ENCODE measurements around the gene AHCTF1. TPM values are rescaled to one million over a fixed set of nuclear protein-coding genes. Genes with fewer than 3 reads are reported as not detected.

The AHCTF1 gene
- total RNA-seq, 1 donor from 2014 or later: 44.0 TPM

- Histone ChIP-seq H3K9me3 (ENCODE audit: insufficient read depth, low read depth, low read length) (no peaks in the 10 kb centered on the region), H3K27ac (ENCODE audit: low read depth, low read length) (no peak overlapping the region), H4K20me1 (ENCODE audit: insufficient read depth, low read length) (no peaks in the 10 kb centered on the region), H3K4me1 (ENCODE audit: insufficient read depth, low read length) (no peaks in the 10 kb centered on the region), H3K9ac (ENCODE audit: low read length) (no peak overlapping the region), H3K4me2 (ENCODE audit: low read length) (no peak overlapping the region), H3K79me2 (ENCODE audit: insufficient read depth, low read length) (no peaks in the 10 kb centered on the region), H3K27me3 (ENCODE audit: insufficient read depth, low read length) (no peaks in the 10 kb centered on the region), H2AFZ (ENCODE audit: low read depth, low read length) (no peak overlapping the region), H3K36me3 (ENCODE audit: insufficient read depth, low read length) (no peaks in the 10 kb centered on the region), H3K4me3 (ENCODE audit: insufficient read depth, low read depth, low read length) (no peak overlapping the region)
- H3K4me1 Mint-ChIP-seq (ENCODE audit: low read depth, unreplicated experiment): no peaks in the 10 kb centered on the region
- H3K27me3 Mint-ChIP-seq (ENCODE audit: low read depth, unreplicated experiment): no peaks in the 10 kb centered on the region
- H3K36me3 Mint-ChIP-seq (ENCODE audit: low read depth, unreplicated experiment): peaks cover 2% of the 10 kb centered on the region
- H3K4me3 Mint-ChIP-seq (ENCODE audit: unreplicated experiment): no peak overlapping the region
- H3K9me3 Mint-ChIP-seq (ENCODE audit: unreplicated experiment): peaks cover 8% of the 10 kb centered on the region
- DNase-seq (ENCODE audit: low read depth) (no peak), FAIRE-seq (no peak)
- TF ChIP-seq EZH2 (IDR thresholded peaks at IDR 0.05; ENCODE audit: insufficient read depth, low read length): no peak
- no peak for TF ChIP-seq CTCF (IDR thresholded peaks at IDR 0.05; ENCODE audit: insufficient read depth, low read depth, low read length)
- no peak overlapping the region for H3K27ac Mint-ChIP-seq (ENCODE audit: unreplicated experiment)
These were observed 100.2 kb downstream of the AHCTF1 start for GRCh38 chr1:246831543-246831942.

- H4K20me1 ChIP-seq (ENCODE audit: insufficient read depth, low read length): no peaks in the 10 kb centered on the region
- Mint-ChIP-seq H3K4me1 (ENCODE audit: low read depth, unreplicated experiment) (no peaks in the 10 kb centered on the region), H3K27ac (ENCODE audit: unreplicated experiment) (no peak overlapping the region), H3K27me3 (ENCODE audit: low read depth, unreplicated experiment) (no peaks in the 10 kb centered on the region), H3K36me3 (ENCODE audit: low read depth, unreplicated experiment) (peaks cover 2% of the 10 kb centered on the region), H3K9me3 (ENCODE audit: unreplicated experiment) (peaks cover 8% of the 10 kb centered on the region), H3K4me3 (ENCODE audit: unreplicated experiment) (no peak overlapping the region)
- H3K27me3 ChIP-seq (ENCODE audit: insufficient read depth, low read length): no peaks in the 10 kb centered on the region
- no peak overlapping the region for H3K27ac ChIP-seq (ENCODE audit: low read depth, low read length)
- FAIRE-seq (no peak), DNase-seq (ENCODE audit: low read depth) (no peak)
- H3K36me3 ChIP-seq (ENCODE audit: insufficient read depth, low read length): no peaks in the 10 kb centered on the region
- no peak overlapping the region for H2AFZ ChIP-seq (ENCODE audit: low read depth, low read length)
- H3K9me3 ChIP-seq (ENCODE audit: insufficient read depth, low read depth, low read length): no peaks in the 10 kb centered on the region
- H3K9ac ChIP-seq (ENCODE audit: low read length): no peak overlapping the region
- H3K4me3 ChIP-seq (ENCODE audit: insufficient read depth, low read depth, low read length): no peak overlapping the region
- TF ChIP-seq EZH2 (IDR thresholded peaks at IDR 0.05; ENCODE audit: insufficient read depth, low read length) (no peak), CTCF (IDR thresholded peaks at IDR 0.05; ENCODE audit: insufficient read depth, low read depth, low read length) (no peak)
- no peaks in the 10 kb centered on the region for H3K79me2 ChIP-seq (ENCODE audit: insufficient read depth, low read length)
- H3K4me1 ChIP-seq (ENCODE audit: insufficient read depth, low read length): no peaks in the 10 kb centered on the region
- no peak overlapping the region for H3K4me2 ChIP-seq (ENCODE audit: low read length)
These were observed 102.9 kb downstream of the AHCTF1 start for GRCh38 chr1:246828818-246829217.

DNA sequence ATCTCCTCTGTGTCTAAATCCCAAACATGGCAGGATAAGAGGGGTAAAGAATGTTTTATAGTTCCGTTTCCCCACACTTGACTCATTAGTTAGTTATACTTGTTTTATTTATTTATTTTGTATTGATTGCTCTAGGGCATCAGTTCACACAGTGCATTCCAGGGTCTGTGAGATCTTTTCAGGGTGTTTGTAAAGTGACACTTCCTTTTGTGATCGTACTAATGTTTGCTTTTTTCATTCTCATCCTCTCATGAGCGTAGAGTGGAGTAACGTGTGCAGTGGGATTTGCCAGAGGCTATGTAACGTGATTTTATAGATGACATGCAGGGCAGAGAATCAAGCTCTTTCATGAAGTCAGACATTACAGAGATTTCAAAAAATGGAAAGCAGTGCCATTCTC, 104.4 kb downstream of the AHCTF1 start:
- H3K36me3 ChIP-seq (ENCODE audit: insufficient read depth, low read length): no peaks in the 10 kb centered on the region
- TF ChIP-seq EZH2 (IDR thresholded peaks at IDR 0.05; ENCODE audit: insufficient read depth, low read length) (no peak), CTCF (IDR thresholded peaks at IDR 0.05; ENCODE audit: insufficient read depth, low read depth, low read length) (no peak)
- H3K79me2 ChIP-seq (ENCODE audit: insufficient read depth, low read length): no peaks in the 10 kb centered on the region
- H3K27ac Mint-ChIP-seq (ENCODE audit: unreplicated experiment): no peak overlapping the region
- H3K9ac ChIP-seq (ENCODE audit: low read length): no peak overlapping the region
- H3K4me3 ChIP-seq (ENCODE audit: insufficient read depth, low read depth, low read length): no peak overlapping the region
- H3K27me3 ChIP-seq (ENCODE audit: insufficient read depth, low read length): no peaks in the 10 kb centered on the region
- peaks cover 2% of the 10 kb centered on the region for H3K36me3 Mint-ChIP-seq (ENCODE audit: low read depth, unreplicated experiment)
- DNase-seq (ENCODE audit: low read depth) (no peak), FAIRE-seq (no peak)
- no peak overlapping the region for H2AFZ ChIP-seq (ENCODE audit: low read depth, low read length)
- no peak overlapping the region for H3K4me2 ChIP-seq (ENCODE audit: low read length)
- no peaks in the 10 kb centered on the region for H3K9me3 ChIP-seq (ENCODE audit: insufficient read depth, low read depth, low read length)
- H3K4me3 Mint-ChIP-seq (ENCODE audit: unreplicated experiment): no peak overlapping the region
- H4K20me1 ChIP-seq (ENCODE audit: insufficient read depth, low read length): no peaks in the 10 kb centered on the region
- H3K27ac ChIP-seq (ENCODE audit: low read depth, low read length): no peak overlapping the region
- no peaks in the 10 kb centered on the region for H3K4me1 Mint-ChIP-seq (ENCODE audit: low read depth, unreplicated experiment)
- no peaks in the 10 kb centered on the region for H3K27me3 Mint-ChIP-seq (ENCODE audit: low read depth, unreplicated experiment)
- peaks cover 8% of the 10 kb centered on the region for H3K9me3 Mint-ChIP-seq (ENCODE audit: unreplicated experiment)
- no peaks in the 10 kb centered on the region for H3K4me1 ChIP-seq (ENCODE audit: insufficient read depth, low read length)
